ENCODE measurements around the gene BNIP3. TPM values are rescaled to one million over a fixed set of nuclear protein-coding genes. Genes with fewer than 3 reads are reported as not detected.

Gene BNIP3
- total and polyA plus RNA-seq, 2 of the 8 experiments (the other 6 are each of a cell fraction or from before 2014, with no cell fraction given): 25.8 to 58.9 TPM

DNA sequence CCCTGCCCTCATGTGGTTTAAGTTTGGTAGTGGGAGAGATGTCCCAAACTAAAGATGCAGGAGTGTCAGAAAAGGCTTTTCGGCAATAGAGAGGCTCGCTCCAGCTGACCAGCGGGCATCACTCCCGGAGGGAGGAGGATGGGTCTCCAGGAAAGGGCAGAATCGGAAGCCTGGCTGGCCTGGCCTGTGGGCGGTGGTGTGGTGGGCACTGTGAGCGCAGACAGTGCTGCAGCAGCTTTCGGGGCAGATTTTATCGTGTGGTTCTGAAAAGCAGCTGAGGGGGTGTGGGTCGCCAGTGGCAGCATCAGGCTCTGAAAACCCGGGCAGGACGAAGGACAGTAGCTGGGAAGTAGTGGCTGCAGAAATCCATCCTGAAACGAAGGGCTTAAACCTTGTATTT is 12.8 kb downstream of the BNIP3 start:
- FAIRE-seq (no peak), DNase-seq (ENCODE audit: low read depth in 1 of 2, low spot score in 2 of 2) (no peak)
- H2BK20ac ChIP-seq (ENCODE audit: low read length): no peak overlapping the region
- no peak overlapping the region for H3K14ac ChIP-seq (ENCODE audit: insufficient read length)
- ChIA-PET POLR2A (ENCODE audit: partially characterized antibody) (no interaction called here), CTCF (ENCODE audit: partially characterized antibody) (interaction anchor here (0.6 to 1.7 kb wide), 2 partner anchors 45 to 54 kb away, joined by 3 to 6 read pairs; no protein-coding TSS in a partner anchor)
- H2AK5ac ChIP-seq (ENCODE audit: low read depth, low read length): no peak overlapping the region
- H3K4ac ChIP-seq (replicated peaks; ENCODE audit: insufficient read length, low read depth, low read length): no peak overlapping the region
- H4K5ac ChIP-seq (ENCODE audit: insufficient read length, low read depth, low read length): no peak overlapping the region
- H3K18ac ChIP-seq (ENCODE audit: extremely low read depth, low read length): no peak overlapping the region
- H3K4me1 ChIP-seq (replicated peaks in 1 of 4; ENCODE audit: control insufficient read depth in 3 of 4, insufficient read depth in 4 of 4, low read length in 3 of 4): no peaks in the 10 kb centered on the region
- H4K91ac ChIP-seq (replicated peaks; ENCODE audit: insufficient read length, low read length): no peak overlapping the region
- H2BK12ac ChIP-seq (ENCODE audit: low read depth, low read length): no peak overlapping the region
- no peak overlapping the region for H3K23ac ChIP-seq (ENCODE audit: insufficient read length)
- H3K4me2 ChIP-seq (ENCODE audit: insufficient read depth in 1 of 2, low read depth in 2 of 2, low read length in 2 of 2): no peak overlapping the region
- no peaks in the 10 kb centered on the region for H3K23me2 ChIP-seq (ENCODE audit: low read depth, low read length)
- peaks cover 9 to 45% (median 24%) of the 10 kb centered on the region in 4 experiments for H3K36me3 ChIP-seq (ENCODE audit: control insufficient read depth in 2 of 4, insufficient read depth in 4 of 4, low read length in 3 of 4)
- no peak overlapping the region for H3K27ac ChIP-seq (ENCODE audit: low read depth, low read length)
- no peak overlapping the region for H2BK120ac ChIP-seq (replicated peaks; ENCODE audit: low read depth, low read length)
- no peaks in the 10 kb centered on the region for H3K27me3 ChIP-seq (replicated peaks in 1 of 4; ENCODE audit: control insufficient read depth in 3 of 4, extremely low read depth in 1 of 4, insufficient read depth in 3 of 4, low read length in 3 of 4)
- peaks cover 3% of the 10 kb centered on the region for H3K79me1 ChIP-seq (ENCODE audit: low read depth, low read length)
- H3K9me3 ChIP-seq (ENCODE audit: insufficient read depth in 2 of 2, low read depth in 1 of 2, low read length in 1 of 2): no peaks in the 10 kb centered on the region
- H4K8ac ChIP-seq (ENCODE audit: extremely low read depth, insufficient read depth, low read length): no peak overlapping the region
- 85% methylated on average over 13 of the region's 13 CpGs; no CpG with 5 or more reads in 1 of the 2 experiments for WGBS, 2 experiments (ENCODE audit: extremely low coverage in 1 of 2, insufficient coverage in 1 of 2, insufficient read length in 1 of 2, insufficient replicate concordance in 2 of 2, low coverage in 1 of 2, low lambda C conversion rate in 2 of 2, missing lambda C conversion rate in 1 of 2)
- H4K20me1 ChIP-seq (replicated peaks in 1 of 2; ENCODE audit: control insufficient read depth in 1 of 2, insufficient read depth in 2 of 2, low read length in 2 of 2): peaks cover 7 to 13% of the 10 kb centered on the region in 2 experiments
- TF ChIP-seq, protein P1, sequence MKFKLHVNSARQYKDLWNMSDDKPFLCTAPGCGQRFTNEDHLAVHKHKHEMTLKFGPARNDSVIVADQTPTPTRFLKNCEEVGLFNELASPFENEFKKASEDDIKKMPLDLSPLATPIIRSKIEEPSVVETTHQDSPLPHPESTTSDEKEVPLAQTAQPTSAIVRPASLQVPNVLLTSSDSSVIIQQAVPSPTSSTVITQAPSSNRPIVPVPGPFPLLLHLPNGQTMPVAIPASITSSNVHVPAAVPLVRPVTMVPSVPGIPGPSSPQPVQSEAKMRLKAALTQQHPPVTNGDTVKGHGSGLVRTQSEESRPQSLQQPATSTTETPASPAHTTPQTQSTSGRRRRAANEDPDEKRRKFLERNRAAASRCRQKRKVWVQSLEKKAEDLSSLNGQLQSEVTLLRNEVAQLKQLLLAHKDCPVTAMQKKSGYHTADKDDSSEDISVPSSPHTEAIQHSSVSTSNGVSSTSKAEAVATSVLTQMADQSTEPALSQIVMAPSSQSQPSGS (IDR thresholded peaks at IDR 0.05; ENCODE audit: low read length): no peak
- TF ChIP-seq FOSL1 (IDR thresholded peaks at IDR 0.05; ENCODE audit: insufficient read depth, low read depth, low read length) (no peak), POLR2A (IDR thresholded peaks at IDR 0.05; ENCODE audit: control extremely low read depth in 1 of 2, low read depth in 2 of 2, low read length in 2 of 2) (no peak), BACH1 (IDR thresholded peaks at IDR 0.05; ENCODE audit: low read length) (no peak)
- no peak overlapping the region for H3K56ac ChIP-seq (replicated peaks; ENCODE audit: insufficient read length, low read depth, low read length)
- H2AFZ ChIP-seq (ENCODE audit: low read length): no peak overlapping the region
- H3K9ac ChIP-seq (replicated peaks in 1 of 4; ENCODE audit: extremely low read depth in 1 of 4, low read depth in 3 of 4, low read length in 3 of 4): no peak overlapping the region
- no peak overlapping the region for H3K4me3 ChIP-seq (ENCODE audit: extremely low read depth in 1 of 4, insufficient read depth in 2 of 4, low read depth in 3 of 4, low read length in 4 of 4)
- H2BK15ac ChIP-seq (ENCODE audit: low read length): no peak overlapping the region
- H3K79me2 ChIP-seq (ENCODE audit: control insufficient read depth in 1 of 2, insufficient read depth in 2 of 2, low read length in 2 of 2): peaks cover 0 to 4% of the 10 kb centered on the region in 2 experiments; a peak in 2 of 4 replicates
- H2BK5ac ChIP-seq (ENCODE audit: low read depth, low read length): no peak overlapping the region
